SKM-1 (cell line): ENCODE measurements around the gene HPRT1.
"Not testable (repeated sequence)": the region's sequence is repeated elsewhere in the genome, so short reads cannot be mapped to it uniquely, and the experiment has no call there.

Experiments used
- DNase-seq: peaks from one replicate; lab custom pipeline; 2025; ENCODE audit not compliant: unreplicated experiment; lab: John Stamatoyannopoulos, UW

The HPRT1 gene

DNA sequence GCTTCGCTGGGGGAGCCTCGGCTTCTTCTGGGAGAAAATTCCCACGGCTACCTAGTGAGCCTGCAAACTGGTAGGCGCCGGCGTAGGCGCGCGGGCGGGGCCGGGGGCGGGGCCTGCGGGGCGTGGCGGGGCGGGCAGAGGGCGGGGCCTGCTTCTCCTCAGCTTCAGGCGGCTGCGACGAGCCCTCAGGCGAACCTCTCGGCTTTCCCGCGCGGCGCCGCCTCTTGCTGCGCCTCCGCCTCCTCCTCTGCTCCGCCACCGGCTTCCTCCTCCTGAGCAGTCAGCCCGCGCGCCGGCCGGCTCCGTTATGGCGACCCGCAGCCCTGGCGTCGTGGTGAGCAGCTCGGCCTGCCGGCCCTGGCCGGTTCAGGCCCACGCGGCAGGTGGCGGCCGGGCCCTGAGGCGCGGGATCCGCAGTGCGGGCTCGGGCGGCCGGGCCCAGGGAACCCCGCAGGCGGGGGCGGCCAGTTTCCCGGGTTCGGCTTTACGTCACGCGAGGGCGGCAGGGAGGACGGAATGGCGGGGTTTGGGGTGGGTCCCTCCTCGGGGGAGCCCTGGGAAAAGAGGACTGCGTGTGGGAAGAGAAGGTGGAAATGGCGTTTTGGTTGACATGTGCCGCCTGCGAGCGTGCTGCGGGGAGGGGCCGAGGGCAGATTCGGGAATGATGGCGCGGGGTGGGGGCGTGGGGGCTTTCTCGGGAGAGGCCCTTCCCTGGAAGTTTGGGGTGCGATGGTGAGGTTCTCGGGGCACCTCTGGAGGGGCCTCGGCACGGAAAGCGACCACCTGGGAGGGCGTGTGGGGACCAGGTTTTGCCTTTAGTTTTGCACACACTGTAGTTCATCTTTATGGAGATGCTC is at the start of gene HPRT1:
Gene HPRT1, plus strand, starts transcription at position 161 of the 857 bp plus-strand sequence. Its CDS starts 147 bp downstream, at position 308.
- DNase-seq: peak; percentile 42

DNA sequence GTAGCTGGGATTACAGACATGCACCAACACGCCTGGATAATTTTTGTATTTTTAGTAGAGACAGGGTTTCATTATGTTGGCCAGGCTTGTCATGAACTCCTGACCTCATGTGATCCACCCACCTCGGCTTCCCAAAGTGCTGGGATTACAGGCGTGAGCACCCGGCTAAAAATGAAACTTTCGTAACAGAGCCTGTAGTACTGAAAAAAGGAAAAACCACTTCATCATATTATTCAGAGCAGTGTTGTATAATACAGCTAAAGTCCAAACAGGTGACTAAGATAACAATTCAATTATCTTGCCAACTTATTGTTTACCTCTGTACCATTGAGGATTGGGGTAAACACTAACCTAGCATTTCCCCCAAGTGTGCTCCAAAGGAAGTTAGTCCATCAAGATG is 43.9 kb upstream of the HPRT1 start:
- no peak for DNase-seq

DNA sequence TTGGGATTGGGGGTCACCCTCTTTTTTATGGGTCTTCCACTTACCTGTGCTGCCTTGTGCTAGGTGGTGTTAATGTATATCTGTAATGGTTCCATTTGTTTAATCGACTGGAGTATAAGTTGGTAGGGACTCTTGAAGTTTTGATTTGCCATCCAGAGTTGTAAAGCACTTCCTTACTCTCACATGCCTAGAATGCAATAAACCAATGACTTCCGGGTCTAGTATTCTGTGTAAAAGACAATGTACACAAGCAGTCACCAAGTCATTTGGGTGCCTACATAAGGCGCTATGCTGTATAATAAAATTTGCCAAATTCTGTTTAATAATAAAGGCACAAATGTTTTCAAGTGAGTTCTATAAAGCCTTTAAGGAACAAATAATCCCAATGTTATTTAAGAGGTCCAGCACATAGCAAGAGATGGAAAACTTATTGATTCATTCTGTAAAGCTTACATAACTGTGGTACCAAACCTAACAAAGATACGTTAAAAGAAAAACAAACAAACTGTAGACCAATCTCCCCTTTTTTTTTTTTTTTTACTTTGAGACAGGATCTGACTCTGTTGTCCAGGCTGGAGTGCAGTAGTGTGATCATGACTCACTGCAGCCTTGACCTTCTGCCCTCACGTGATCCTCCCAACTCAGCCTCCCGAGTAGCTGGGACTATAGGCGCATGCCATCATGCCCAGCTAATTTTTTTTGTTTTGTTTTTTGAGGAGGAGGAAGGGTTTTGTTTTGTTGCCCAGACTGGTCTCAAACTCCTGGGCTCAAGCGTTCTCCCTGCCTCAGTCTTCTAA is 41.5 kb upstream of the HPRT1 start:
- DNase-seq: no peak

DNA sequence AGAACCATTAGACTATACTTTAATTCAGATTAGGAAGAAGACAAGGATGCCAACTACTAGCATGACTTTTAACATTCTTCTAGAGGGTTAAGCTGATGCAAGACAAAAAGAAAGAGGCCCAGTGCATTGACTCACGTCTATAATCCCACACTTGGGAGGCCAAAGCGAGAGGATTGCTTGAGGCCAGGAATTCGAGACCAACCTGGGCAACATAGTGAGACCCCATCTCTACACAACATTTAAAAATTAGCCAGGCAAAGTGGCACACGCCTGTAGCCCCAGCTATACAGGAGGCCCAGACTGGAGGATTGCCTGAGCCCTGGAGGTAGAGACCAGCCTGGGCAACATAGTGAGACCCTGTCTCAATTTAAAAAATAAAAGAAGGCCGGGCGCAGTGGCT is 40.2 kb upstream of the HPRT1 start:
- no peak for DNase-seq

- no peak for DNase-seq
Measured at GRCh38 chrX:134423606-134424005, 36.4 kb upstream of the HPRT1 start.

DNA sequence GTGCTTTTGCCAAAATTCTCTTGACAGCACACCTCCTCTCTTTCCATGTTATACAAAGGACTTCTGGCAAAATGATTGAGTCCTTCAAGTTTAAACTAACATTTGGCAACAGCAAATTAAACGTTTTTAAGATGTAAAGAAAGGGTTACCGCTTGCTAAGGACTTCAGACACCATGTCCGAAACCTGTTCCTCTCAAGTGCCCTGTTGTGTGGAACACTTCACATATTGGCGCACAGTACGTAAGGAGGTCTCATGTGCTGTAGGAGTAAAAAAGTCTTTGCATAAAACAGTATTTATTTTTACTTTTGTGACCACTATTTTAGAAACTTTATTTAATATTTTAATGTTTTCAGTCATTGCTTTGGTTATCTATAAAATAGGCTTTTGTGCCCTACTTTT is 33.7 kb upstream of the HPRT1 start:
- no peak for DNase-seq

GRCh38 chrX:134431894-134432293 is 28.1 kb upstream of the HPRT1 start:
- DNase-seq: no peak

DNA sequence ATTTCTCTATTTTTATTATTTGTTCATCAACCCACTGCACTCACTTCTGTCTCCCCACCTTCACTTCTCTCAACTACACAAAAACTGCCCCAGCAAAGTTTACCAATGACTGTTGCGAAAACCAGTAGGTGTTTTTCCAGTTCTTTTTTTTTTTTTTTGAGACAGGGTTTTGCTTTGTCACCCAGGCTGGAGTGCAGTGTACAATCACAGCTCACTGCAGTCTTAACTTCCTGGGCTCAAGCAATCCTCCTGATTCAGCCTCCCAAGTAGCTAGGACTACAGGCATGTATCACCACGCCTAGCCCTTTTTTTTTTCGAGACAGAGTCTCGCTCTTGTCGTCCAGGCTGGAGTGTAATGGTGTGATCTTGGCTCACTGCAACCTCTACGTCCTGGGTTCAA is 24.1 kb upstream of the HPRT1 start:
- DNase-seq: no peak

GRCh38 chrX:134443020-134443419 is 16.9 kb upstream of the HPRT1 start:
- DNase-seq: no peak

DNA sequence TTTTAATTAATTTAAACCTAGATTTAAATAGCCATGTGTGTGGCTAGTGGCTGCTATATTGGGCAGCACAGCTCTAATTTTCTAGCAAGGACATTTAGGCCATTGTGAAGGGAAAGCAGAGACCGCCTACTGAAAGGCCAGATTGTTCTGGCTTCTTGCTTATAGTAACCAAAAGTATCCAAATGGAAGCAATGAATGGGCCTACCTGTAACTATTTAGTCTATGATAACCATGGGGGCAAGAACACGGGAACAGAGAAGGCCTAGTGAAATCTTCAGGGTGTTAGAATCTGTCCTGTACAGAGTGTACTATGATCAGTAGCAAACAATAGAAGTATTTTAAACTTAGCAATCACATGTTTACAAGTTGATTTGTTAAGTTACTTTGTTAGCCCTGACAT is 16.5 kb upstream of the HPRT1 start:
- DNase-seq: no peak

DNA sequence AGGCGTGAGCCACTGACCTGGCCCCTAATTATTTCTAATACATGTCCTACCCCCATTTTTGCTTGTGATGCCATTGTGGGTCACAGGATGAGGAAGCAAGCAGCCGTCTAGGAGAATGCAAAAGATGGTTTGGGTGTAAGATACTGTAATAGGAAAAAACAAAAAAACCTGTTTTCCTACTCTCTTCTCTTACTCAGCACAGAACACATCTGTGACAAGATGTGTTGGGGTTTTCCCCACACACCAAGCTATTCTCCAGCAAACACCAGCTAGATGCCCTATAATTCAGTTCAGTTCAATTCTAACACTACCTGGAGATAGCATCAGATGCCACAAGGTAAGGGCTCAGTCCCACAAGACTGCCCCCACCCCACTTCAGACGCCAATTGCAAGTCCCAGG is 15.3 kb upstream of the HPRT1 start:
- no peak for DNase-seq

DNA sequence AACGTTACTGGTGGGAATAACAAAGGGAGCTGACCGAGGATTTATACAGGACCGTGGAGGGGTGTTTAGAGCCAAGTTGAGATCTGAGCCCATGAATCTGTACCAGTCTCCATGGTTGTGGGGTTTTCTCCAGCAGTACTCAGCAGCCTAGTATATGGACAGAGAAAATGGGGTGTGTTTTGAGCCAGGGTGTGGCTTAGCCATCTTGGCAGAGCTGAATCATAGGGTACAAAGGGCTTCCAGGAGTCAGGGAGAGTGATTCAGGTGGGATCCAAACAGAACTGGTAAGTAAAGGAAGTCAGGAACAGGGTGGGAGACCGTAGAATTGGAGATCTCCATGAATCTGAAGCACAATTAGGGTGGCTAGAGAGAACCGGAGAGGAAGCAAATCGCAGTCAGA is 7.4 kb upstream of the HPRT1 start:
- no peak for DNase-seq

DNA sequence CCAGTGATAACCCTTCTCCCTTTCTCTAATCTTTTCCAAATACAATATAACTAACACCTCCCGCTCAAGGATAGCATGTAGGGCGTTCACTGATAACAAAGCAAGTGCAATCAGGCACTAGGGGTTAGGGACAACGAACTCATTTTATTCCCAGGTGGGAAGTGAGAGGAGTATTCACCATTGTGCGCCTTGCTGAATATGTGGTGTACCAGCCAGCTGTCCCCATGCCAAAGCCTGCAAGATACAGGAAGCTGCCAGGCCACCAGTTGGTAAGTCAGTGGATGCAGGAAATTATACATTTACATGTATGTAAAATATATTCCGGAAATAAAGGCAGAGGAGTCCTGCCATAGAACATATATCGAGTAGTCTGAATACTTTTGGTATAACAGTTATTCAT is 6.3 kb upstream of the HPRT1 start:
- no peak for DNase-seq

- DNase-seq: no peak
Measured at GRCh38 chrX:134454506-134454905, 5.5 kb upstream of the HPRT1 start.

GRCh38 chrX:134457708-134458107 is 2.3 kb upstream of the HPRT1 start:
- no peak for DNase-seq

DNA sequence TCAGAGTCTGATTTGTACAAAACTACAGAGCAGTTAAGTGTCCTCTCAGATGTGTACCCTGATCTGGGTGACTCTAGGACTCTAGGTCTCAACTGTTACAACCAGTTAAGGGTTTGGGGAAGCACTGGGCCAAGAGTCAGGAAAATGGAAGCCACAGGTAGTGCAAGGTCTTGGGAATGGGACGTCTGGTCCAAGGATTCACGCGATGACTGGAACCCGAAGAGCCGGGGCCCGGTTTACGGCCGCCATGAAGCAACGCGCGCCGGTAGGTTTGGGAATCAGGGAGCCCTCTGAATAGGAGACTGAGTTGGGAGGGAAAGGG is 321 bp upstream of the HPRT1 start:
- DNase-seq: no peak

DNA sequence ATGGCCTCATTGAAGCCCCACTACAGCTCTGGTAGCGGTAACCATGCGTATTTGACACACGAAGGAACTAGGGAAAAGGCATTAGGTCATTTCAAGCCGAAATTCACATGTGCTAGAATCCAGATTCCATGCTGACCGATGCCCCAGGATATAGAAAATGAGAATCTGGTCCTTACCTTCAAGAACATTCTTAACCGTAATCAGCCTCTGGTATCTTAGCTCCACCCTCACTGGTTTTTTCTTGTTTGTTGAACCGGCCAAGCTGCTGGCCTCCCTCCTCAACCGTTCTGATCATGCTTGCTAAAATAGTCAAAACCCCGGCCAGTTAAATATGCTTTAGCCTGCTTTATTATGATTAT is 876 bp downstream of the HPRT1 start:
- DNase-seq: no peak

GRCh38 chrX:134461437-134461836 is 1.5 kb downstream of the HPRT1 start:
- no peak for DNase-seq

- DNase-seq: no peak
Measured at GRCh38 chrX:134462927-134463326, 3.0 kb downstream of the HPRT1 start.

DNA sequence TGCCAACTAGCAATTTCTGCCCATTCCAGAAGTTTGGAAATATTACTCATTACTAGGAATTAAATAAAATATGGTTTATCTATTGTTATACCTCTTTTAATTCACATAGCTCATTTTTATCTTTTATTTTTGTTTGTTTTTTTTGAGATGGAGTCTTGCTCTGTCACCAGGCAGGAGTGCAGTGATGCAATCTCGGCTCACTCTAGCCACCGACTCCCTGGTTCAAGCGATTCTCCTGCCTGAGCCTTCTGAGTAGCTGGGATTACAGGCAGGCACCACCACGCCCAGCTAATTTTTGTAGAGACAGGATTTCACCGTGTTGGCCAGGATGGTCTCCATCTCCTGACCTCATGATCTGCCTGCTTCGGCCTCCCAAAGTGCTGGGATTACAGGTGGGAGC is 4.5 kb downstream of the HPRT1 start:
- DNase-seq: not testable (repeated sequence)

DNA sequence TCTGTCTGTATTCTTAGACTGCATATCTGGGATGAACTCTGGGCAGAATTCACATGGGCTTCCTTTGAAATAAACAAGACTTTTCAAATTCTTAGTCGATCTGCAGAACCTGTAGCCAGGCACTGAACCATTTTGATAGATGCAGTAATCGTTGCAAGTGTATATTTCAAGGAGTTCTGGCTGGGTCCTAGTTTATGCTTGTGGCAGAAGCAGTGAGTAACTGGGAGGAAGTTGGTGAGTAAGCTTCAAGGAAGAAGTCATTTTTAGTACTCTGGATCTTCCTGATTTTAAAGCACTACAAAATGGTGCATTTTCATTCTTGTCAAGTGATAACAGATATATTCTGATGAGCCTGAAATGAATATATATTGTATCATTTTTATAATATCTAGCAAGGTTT is 9.5 kb downstream of the HPRT1 start:
- peak; percentile 4 for DNase-seq

DNA sequence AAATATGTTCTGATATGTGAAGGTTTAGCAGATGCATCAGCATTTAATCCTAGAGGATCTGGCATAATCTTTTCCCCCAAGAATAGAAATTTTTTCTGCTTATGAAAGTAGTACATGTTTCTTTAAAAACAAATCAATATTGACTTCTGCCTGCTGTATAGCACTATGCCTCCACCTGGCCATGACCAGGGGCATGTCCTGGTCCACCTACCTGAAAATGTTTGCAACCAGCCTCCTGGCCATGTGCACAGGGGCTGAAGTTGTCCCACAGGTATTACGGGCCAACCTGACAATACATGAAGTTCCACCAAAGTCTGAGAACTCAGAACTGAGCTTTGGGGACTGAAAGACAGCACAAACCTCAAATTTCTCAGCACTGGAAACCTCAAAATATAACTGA is 10.0 kb downstream of the HPRT1 start:
- DNase-seq: no peak

DNA sequence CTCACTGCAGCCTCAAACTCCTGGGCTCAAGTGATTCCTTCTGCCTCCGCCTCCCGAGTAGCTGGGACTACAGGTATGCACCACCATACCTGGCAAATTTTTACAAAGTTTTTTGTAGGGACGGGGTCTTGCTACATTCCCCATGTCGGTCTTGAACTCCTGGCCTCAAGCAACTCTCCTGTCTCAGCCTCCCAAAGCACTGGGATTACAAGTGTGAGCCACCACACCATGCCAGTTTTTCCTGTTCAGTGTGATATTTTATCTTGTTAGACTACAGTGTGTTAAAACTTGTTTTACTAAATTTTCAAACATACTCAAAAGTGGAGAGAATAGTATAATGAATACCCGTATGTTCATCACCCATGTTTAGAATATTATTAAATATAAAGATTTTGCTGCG is 12.1 kb downstream of the HPRT1 start:
- no peak for DNase-seq
